HG03280 (cell line): ENCODE results near the gene SAPCD1.
"Not testable (repeated sequence)": the region's sequence is repeated elsewhere in the genome, so short reads cannot be mapped to it uniquely, and the experiment has no call there.

Source experiments
- ATAC-seq: cut with Tn5 transposase; IDR thresholded peaks from one replicate; pipeline ENCODE4 v1.9.1; 2021; ENCODE audit warnings: mild to moderate bottlenecking, moderate library complexity; ENCODE audit not compliant: unreplicated experiment

SAPCD1 gene

DNA sequence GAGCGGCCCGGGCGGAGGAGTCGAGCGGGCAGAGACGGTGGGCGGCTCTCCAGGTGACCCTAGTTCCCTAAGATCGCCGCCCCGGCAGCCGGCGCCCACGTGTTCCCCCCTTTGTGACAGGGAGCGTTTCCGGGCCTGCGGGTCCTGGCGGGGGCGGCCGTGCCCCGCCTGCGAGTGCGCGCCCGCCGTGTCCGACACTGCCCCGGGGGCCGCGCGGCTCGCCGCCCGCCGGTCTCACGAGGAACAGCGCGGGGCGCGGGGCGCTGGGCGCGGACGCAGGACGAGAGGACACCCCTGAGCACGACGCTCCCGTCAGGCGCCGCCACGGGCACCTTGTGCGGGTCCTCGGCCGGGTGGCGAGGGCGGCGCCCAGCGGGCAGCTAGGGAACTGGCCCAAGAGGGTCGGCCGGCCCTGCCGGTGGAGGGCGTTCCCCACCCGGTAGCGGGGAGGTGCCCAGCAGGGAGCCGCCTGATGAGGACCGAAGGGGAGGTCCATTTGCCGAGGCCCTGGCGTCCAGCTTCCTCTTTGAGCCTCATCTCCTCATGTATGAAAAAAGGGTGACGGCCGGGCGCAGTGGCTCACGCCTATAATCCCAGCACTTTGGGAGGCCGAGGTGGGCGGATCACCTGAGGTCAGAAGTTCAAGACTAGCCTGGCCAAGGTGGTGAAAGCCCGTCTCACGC is 33.3 kb downstream of the SAPCD1 start, which contains the start of gene VARS1:
TSS of gene VARS1 (minus strand) at position 137 of the 683 bp plus-strand sequence. CDS start 535 bp downstream, outside the sequence.
- ATAC-seq, result peak; percentile 82

DNA sequence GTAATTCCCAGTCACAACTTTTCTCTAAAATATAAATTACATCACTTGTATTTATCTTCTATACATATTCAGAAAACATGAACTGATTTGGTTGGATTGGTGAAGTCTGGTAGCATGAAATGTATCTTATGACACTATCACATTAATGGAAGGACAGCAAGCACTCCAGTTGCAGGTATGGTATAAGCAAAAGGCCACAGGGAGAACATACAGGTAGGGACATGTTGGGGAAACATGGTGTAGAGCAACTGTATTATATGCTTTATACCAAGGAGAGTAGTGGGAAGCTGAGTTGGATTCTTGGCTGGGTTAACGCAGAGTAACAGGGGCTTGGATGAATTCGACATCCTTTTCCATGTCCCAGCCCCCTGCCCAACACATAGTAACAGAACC is 34.5 kb downstream of the SAPCD1 start:
- no peak for ATAC-seq

DNA sequence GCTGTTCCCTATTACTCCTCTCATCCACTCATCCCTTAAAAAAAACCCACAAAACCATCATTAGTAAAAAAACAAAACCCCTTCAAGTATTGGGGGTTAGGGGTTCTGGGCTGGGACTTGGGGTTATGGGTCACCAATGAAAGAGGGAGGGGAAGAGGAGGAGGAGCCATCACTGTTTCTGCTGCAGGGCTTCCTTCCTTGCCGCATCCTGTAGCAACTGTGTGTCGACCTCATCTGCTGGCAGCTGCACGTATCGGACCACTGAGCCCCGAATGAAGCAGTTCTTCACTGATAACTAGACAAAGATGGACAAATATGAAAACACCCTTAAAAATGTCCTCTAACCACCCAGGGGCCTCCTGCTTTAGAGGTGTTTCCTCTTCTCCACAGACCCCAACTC is 35.1 kb downstream of the SAPCD1 start:
- ATAC-seq, result no peak

DNA sequence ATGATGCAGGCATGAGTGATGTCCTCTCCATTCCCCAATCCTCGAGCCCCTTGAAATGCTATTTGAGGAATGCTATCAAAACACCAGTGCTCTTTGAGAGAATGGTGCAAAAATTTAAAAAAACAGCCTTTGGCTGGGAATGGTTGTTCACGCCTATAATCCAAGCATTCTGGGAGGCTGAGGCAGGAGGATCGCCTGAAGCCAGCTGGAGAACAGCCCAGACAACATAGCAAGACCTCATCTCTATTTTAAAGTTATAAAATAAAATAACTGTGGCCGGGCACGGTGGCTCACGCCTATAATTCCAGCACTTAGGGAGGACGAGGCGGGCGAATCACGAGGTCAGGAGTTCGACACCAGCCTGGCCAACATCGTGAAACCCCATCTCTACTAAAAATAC is 37.3 kb downstream of the SAPCD1 start:
- no peak for ATAC-seq

DNA sequence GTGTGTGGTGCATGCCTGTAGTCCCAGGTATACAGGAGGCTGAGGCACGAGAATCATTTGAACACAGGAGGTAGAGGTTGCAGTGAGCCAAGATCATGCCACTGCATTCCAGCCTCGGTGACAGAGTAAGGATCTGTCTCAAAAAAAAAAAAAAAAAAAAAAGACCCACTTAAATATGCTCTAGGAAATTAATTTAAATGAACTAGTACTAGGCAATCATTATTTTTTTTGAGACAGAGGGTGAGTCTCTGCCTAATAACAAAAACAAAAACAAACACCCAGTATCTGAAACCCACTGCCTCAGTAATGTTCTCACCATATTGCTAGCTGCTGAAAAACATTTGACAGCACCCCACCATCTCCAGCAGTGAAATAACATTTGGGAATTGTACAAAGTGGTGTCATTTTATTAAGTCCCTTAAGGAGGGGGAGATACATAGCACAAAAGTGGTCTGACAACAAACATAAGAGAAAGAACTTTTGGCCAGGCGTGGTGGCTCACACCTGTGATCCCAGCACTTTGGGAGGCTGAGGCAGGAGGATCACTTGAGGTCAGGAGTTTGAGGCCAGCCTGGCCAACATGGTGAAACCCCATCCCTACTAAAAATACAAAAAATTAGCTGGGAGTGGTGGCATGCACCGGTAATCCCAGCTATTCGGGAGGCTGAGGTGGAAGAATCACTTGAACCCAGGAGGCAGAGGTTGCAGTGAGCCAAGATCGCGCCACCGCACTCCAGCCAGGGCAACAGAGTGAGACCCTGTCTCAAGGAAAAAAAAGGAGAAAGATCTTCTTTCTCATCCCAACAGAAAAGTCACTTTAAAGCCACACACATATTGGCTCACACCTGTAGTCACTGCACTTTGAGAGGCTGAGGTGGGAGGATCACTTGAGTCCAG is 38.8 kb downstream of the SAPCD1 start:
- ATAC-seq, result not testable (repeated sequence)

DNA sequence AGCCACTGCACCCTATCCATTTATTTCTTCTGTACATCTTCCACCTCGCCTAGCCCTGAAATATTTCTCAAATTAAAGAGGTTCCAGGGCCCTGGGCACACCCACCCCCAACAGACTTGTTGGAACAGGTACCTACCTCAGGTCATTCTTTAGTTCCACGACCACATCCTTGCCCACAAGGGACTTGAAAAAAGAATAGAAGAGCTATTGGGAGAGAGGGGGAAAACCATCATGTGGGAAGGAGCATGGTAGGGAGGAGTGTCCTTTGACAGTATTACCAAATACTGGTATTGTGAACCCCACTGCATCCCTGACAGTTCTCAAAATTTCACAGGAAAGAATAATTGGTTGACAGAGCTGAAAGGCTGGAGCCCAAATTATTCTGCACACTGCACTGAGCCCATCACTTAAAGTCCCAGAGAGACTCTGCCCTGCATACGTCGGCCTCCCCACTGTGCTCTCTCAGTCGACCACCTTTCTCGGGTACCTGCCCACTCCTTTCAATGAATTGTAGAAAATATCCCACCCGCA is 43.5 kb downstream of the SAPCD1 start:
- no peak for ATAC-seq

DNA sequence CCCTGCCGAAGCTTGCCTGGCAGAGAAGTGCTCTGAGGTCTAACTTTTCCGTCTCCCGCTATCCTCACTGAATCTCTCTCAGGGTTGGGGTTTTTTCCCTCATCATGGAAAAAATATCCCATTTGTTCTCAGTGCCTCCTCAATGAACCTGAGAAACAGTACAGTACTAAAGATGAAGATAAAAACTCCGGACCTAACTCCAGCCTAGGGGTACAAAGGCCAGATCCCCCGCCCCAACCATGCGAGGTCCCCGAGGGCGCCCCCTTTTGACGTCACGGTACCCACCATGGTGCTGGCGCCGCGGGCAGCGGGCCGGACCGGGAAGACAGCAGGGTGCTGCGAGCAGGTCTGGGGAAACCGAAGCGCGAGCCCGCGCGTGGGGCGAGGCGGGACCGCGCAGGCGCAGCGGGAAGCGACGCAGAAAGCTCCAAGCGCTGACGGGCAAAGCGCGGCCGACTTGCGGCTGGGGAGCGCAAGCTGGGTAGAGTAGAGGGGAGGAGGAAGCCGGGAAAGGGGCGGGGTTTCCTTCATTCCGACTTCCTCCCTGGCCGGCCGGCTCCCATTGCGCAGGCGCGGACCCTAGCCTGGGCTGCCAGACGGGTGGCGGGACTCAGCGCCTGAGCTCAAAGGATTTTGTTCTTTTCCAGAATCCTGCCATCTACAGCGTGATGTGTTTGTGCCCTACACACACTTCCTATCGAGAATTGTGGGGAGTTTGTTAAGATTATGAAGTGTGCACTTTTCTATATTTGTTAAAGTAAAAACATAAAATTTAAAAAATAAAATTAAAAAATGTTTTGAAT is 44.2 kb downstream of the SAPCD1 start, which contains the start of gene LSM2:
TSS of gene LSM2 (minus strand) at position 497 of the 803 bp plus-strand sequence. CDS start at position 288, 209 bp downstream.
- peak; percentile 95 for ATAC-seq

DNA sequence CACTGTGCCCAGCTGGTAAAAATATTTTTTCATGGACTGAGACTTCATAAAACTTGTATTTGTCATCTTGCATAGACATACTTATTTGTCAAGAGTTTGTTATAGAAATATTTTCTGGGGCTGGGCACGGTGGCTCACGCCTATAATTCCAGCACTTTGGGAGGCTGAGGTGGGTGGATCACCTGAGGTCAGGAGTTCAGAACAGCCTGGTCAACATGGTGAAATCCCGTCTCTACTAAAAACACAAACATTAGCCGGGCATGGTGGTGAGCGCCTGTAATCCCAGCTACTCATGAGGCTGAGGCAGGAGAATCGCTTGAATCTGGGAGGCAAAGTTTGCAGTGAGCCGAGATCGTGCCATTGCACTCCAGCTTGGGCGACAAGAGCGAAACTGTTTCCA is 46.1 kb downstream of the SAPCD1 start:
- not testable (repeated sequence) for ATAC-seq

DNA sequence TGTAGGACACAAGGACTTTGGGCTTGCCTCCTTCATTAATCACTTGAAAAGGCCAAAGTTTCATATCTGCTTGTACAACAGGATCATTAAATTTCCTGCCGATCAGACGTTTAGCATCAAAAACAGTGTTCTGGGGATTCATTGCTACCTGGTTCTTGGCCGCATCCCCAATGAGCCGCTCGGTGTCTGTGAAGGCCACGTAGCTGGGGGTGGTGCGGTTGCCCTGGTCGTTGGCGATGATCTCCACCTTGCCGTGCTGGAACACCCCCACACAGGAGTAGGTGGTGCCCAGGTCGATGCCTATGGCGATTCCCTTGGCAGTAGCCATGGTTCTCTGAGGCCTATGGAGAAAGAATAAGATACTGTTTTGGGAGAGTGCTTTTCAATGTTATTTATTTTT is 49.2 kb downstream of the SAPCD1 start:
- ATAC-seq, result no peak

DNA sequence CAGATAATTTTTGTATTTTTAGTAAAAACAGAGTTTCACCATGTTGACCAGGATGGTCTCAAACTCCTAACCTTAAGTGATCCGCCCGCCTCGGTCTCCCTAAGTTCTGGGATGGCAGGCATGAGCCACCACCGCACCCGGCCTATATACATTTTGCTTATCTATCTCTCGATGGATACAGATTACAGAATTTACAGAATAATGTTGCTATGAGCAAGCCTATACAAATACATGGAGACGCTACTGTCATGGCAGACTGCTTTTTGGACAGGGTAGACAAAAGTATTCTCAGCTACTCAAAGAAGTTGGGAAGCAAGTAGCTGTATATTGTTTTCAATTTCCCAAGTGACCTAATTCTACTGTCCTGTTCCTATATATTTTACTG is 51.0 kb downstream of the SAPCD1 start:
- no peak for ATAC-seq
